H9 (cell line): ENCODE results near the gene KREMEN1. TPM values are rescaled to one million over a fixed set of nuclear protein-coding genes. Genes with fewer than 3 reads are reported as not detected.

Experiments
- DNase-seq: peaks from one replicate; pipeline ENCODE4 v3.0.0-alpha.2; 2017
- H2AFZ ChIP-seq: one replicate; pipeline ENCODE4 v1.6.1; 2013; ENCODE audit warnings: mild to moderate bottlenecking, low read length, control low read depth, moderate library complexity
- H2AK5ac ChIP-seq: 2 replicates; pipeline ENCODE4 v1.6.1; 2013; ENCODE audit warnings: low read length, control low read depth, mixed read lengths; ENCODE audit not compliant: insufficient read length
- H2BK120ac ChIP-seq: one replicate; pipeline ENCODE4 v1.6.1; 2013; ENCODE audit warnings: low read depth, mild to moderate bottlenecking, low read length, control low read depth, inconsistent platforms; ENCODE audit not compliant: poor library complexity, severe bottlenecking
- H2BK12ac ChIP-seq: 2 replicates; pipeline ENCODE4 v1.6.1; 2013; ENCODE audit warnings: low read length, control low read depth, mixed read lengths, low read depth; ENCODE audit not compliant: insufficient read length
- H2BK15ac ChIP-seq: 2 replicates; pipeline ENCODE4 v1.6.1; 2013; ENCODE audit warnings: low read depth, low read length, control low read depth
- H2BK20ac ChIP-seq: one replicate; pipeline ENCODE4 v1.6.1; 2013; ENCODE audit warnings: low read depth, mild to moderate bottlenecking, low read length, control low read depth, inconsistent platforms; ENCODE audit not compliant: poor library complexity, severe bottlenecking
- H2BK5ac ChIP-seq: 2 replicates; pipeline ENCODE4 v1.6.1; 2013; ENCODE audit warnings: low read length, control low read depth, mixed read lengths; ENCODE audit not compliant: insufficient read length
- H3K14ac ChIP-seq: 2 replicates; pipeline ENCODE4 v1.6.1; 2013; ENCODE audit warnings: low read length, control low read depth; ENCODE audit not compliant: insufficient read depth
- H3K18ac ChIP-seq: 2 replicates; pipeline ENCODE4 v1.6.1; 2013; ENCODE audit warnings: low read depth, mild to moderate bottlenecking, mixed read lengths, low read length, control low read depth; ENCODE audit not compliant: insufficient read length
- H3K23ac ChIP-seq: 2 replicates; pipeline ENCODE4 v1.6.1; 2013; ENCODE audit warnings: low read length, control low read depth, mixed read lengths, low read depth; ENCODE audit not compliant: insufficient read length
- H3K23me2 ChIP-seq: 2 replicates; pipeline ENCODE4 v1.6.1; 2013; ENCODE audit warnings: low read depth, mild to moderate bottlenecking, mixed read lengths, low read length, control low read depth; ENCODE audit not compliant: insufficient read length, poor library complexity, severe bottlenecking
- H3K27ac ChIP-seq: 2 replicates; pipeline ENCODE4 v1.5.1; 2013; ENCODE audit warnings: low read length, control low read depth, mixed read lengths, low read depth; ENCODE audit not compliant: insufficient read length
- H3K27me3 ChIP-seq: 2 replicates; pipeline ENCODE4 v1.6.1; 2013; ENCODE audit warnings: low read length, control low read depth, inconsistent platforms; ENCODE audit not compliant: insufficient read depth
- H3K4ac ChIP-seq: 2 replicates; pipeline ENCODE4 v1.6.1; 2013; ENCODE audit warnings: low read depth, mild to moderate bottlenecking, control low read depth, inconsistent platforms, low read length, moderate library complexity
- H3K4me1 ChIP-seq: 2 replicates; pipeline ENCODE4 v1.6.1; 2013; ENCODE audit warnings: low read length, control low read depth, inconsistent platforms; ENCODE audit not compliant: insufficient read depth
- H3K4me2 ChIP-seq: 2 replicates; pipeline ENCODE4 v1.6.1; 2013; ENCODE audit warnings: low read length, control low read depth, mixed read lengths; ENCODE audit not compliant: insufficient read length, insufficient read depth
- H3K56ac ChIP-seq: 2 replicates; pipeline ENCODE4 v1.6.1; 2013; ENCODE audit warnings: low read depth, mild to moderate bottlenecking, mixed read lengths, low read length, control low read depth; ENCODE audit not compliant: insufficient read length
- H3K79me1 ChIP-seq: 2 replicates; pipeline ENCODE4 v1.6.1; 2013; ENCODE audit warnings: low read depth, mild to moderate bottlenecking, moderate library complexity, low read length, control low read depth, inconsistent platforms; ENCODE audit not compliant: insufficient read depth, poor library complexity, severe bottlenecking
- H3K79me2 ChIP-seq: 2 replicates; pipeline ENCODE4 v1.6.1; 2013; ENCODE audit warnings: low read length, control low read depth, inconsistent platforms; ENCODE audit not compliant: insufficient read depth
- H3K9ac ChIP-seq: 2 replicates; pipeline ENCODE4 v1.6.1; 2013; ENCODE audit warnings: low read length, control low read depth, mixed read lengths; ENCODE audit not compliant: insufficient read length; ENCODE audit errors: extremely low read depth
- H3K9me3 ChIP-seq: one replicate; pipeline ENCODE4 v1.6.1; 2013; ENCODE audit warnings: low read depth, low read length, inconsistent platforms; ENCODE audit not compliant: control insufficient read depth
- H3T11ph ChIP-seq: one replicate; pipeline ENCODE4 v1.6.1; 2013; ENCODE audit warnings: mild to moderate bottlenecking, low read length, control low read depth, inconsistent platforms
- H4K20me1 ChIP-seq: one replicate; pipeline ENCODE4 v1.6.1; 2013; ENCODE audit not compliant: control insufficient read depth, insufficient read length, insufficient read depth
- H4K5ac ChIP-seq: 2 replicates; pipeline ENCODE4 v1.6.1; 2013; ENCODE audit warnings: low read depth, mild to moderate bottlenecking, mixed read lengths, low read length, control low read depth; ENCODE audit not compliant: insufficient read length
- H4K8ac ChIP-seq: replicated peaks from 2 replicates; pipeline ENCODE4 v1.6.1; 2013; ENCODE audit warnings: low read length, control low read depth, mixed read lengths, low read depth; ENCODE audit not compliant: insufficient read length
- H4K91ac ChIP-seq: 2 replicates; pipeline ENCODE4 v1.6.1; 2013; ENCODE audit warnings: low read depth, mild to moderate bottlenecking, moderate library complexity, mixed read lengths, low read length, control low read depth; ENCODE audit not compliant: insufficient read length
- H3K27ac Mint-ChIP-seq, 3 experiments: 2 replicates in 2 of 3; 3 replicates in 1 of 3; pipeline ENCODE4 v1.8.0; 2020 to 2021; ENCODE audit warnings: mixed read lengths in 3 of 3, mild to moderate bottlenecking in 1 of 3, moderate library complexity in 1 of 3
- H3K27me3 Mint-ChIP-seq: 2 replicates; pipeline ENCODE4 v1.8.0; 2021; ENCODE audit warnings: low read depth, mild to moderate bottlenecking, moderate library complexity, mixed read lengths
- H3K36me3 Mint-ChIP-seq, 3 experiments: 2 replicates in 2 of 3; 3 replicates in 1 of 3; pipeline ENCODE4 v1.8.0; 2020 to 2021; ENCODE audit warnings: low read depth in 3 of 3, mixed read lengths in 3 of 3; ENCODE audit not compliant: insufficient read depth in 1 of 3
- H3K4me1 Mint-ChIP-seq, 2 experiments: 2 replicates each; pipeline ENCODE4 v1.8.0; 2020; ENCODE audit warnings: mixed read lengths in 2 of 2
- H3K4me3 Mint-ChIP-seq, 2 experiments: 2 replicates in 1 of 2; 3 replicates in 1 of 2; pipeline ENCODE4 v1.8.0; 2020 to 2021; ENCODE audit warnings: mild to moderate bottlenecking in 2 of 2, mixed read lengths in 2 of 2, moderate library complexity in 1 of 2
- H3K9me3 Mint-ChIP-seq, 2 experiments: 2 replicates in 1 of 2; 3 replicates in 1 of 2; pipeline ENCODE4 v1.8.0; 2020; ENCODE audit warnings: mild to moderate bottlenecking in 2 of 2, mixed read lengths in 2 of 2, moderate library complexity in 1 of 2
- WGBS: extraction: QIAGEN DNeasy Blood & Tissue Kit; methylation state at CpG from one replicate; pipeline ENCODE4 v1.1.7; 2013; ENCODE audit warnings: missing lambda C conversion rate, low lambda C conversion rate, mixed read lengths; ENCODE audit not compliant: insufficient read length; ENCODE audit errors: extremely low coverage; 5-methylcytosine and 5-hydroxymethylcytosine counted together
- total RNA-seq: library from RNA; stranded (reverse); gene quantifications from 2 replicates; pipeline ENCODE4 v1.2.1, GENCODE V29; 2021
- TF ChIP-seq, protein P1 (sequence below): fragments of 200-600 bp; sonication (generic); conservative IDR thresholded peaks from 3 replicates; pipeline ENCODE4 v1.8.0; 2021; ENCODE audit warnings: antibody characterized with exemption, mild to moderate bottlenecking

The KREMEN1 gene
- total RNA-seq, 1 experiment from 2014 or later: 2.4 TPM

DNA sequence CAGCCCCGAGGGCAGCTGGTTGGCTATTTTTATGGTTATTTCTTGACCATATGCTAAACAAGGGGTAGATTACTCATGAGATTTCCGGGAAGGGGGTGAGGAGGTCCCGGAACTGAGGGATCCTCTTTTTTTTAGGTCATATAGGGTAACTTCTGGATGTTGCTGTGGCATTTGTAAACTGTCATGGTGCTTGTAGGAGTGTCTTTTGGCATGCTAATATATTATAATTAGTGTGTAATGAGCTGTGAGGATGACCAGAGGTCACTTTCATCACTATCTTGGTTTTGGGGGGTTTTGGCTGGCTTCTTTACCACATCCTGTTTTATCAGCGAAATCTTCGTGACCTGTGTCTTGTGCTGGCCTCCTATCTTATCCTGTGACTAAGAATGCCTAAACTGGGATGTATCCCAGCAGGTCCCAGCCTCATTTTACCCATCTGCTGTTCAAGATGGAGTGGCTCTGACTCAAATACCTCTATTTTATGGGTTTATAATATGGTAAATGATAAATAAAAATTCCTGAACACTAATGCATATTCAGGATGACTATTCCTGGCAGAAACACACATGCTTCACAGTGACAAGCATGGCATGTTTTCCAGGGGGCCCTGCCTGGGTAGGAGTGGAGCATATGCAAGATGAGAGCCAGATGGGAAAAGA lies 11.2 kb downstream of the KREMEN1 start:
- no peak overlapping the region for H3K56ac ChIP-seq
- no peaks in the 10 kb centered on the region for H3K79me2 ChIP-seq
- no peak overlapping the region for H3K4ac ChIP-seq
- no peak overlapping the region for H4K8ac ChIP-seq
- no peaks in the 10 kb centered on the region for H3K9me3 ChIP-seq
- no peaks in the 10 kb centered on the region for H3K27me3 Mint-ChIP-seq
- H3K27ac Mint-ChIP-seq: peak overlapping the region in 2 of 3 experiments; percentile 44 to 80; a peak in 4 of 7 replicates
- no peak overlapping the region for H3T11ph ChIP-seq
- H4K20me1 ChIP-seq: no peaks in the 10 kb centered on the region
- no peak overlapping the region; the same call in 1 of the 2 replicates for H3K14ac ChIP-seq
- H2BK15ac ChIP-seq: no peak overlapping the region
- H3K4me2 ChIP-seq: no peak overlapping the region
- H2BK12ac ChIP-seq: no peak overlapping the region
- H4K5ac ChIP-seq: no peak overlapping the region
- H2BK120ac ChIP-seq: no peak overlapping the region
- no peak overlapping the region for H2BK5ac ChIP-seq
- no peaks in the 10 kb centered on the region for H3K9me3 Mint-ChIP-seq
- peaks cover 23 to 27% of the 10 kb centered on the region in 2 experiments for H3K4me1 Mint-ChIP-seq
- no peaks in the 10 kb centered on the region for H3K79me1 ChIP-seq
- H4K91ac ChIP-seq: no peak overlapping the region
- no peak overlapping the region for H3K23ac ChIP-seq
- no peak for DNase-seq
- H3K27ac ChIP-seq: no peak overlapping the region
- H2BK20ac ChIP-seq: no peak overlapping the region
- H2AK5ac ChIP-seq: no peak overlapping the region
- TF ChIP-seq, protein P1, sequence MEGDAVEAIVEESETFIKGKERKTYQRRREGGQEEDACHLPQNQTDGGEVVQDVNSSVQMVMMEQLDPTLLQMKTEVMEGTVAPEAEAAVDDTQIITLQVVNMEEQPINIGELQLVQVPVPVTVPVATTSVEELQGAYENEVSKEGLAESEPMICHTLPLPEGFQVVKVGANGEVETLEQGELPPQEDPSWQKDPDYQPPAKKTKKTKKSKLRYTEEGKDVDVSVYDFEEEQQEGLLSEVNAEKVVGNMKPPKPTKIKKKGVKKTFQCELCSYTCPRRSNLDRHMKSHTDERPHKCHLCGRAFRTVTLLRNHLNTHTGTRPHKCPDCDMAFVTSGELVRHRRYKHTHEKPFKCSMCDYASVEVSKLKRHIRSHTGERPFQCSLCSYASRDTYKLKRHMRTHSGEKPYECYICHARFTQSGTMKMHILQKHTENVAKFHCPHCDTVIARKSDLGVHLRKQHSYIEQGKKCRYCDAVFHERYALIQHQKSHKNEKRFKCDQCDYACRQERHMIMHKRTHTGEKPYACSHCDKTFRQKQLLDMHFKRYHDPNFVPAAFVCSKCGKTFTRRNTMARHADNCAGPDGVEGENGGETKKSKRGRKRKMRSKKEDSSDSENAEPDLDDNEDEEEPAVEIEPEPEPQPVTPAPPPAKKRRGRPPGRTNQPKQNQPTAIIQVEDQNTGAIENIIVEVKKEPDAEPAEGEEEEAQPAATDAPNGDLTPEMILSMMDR: no peak
- no peaks in the 10 kb centered on the region for H3K27me3 ChIP-seq
- no peaks in the 10 kb centered on the region for H3K23me2 ChIP-seq
- H2AFZ ChIP-seq: no peak overlapping the region
- WGBS: no CpG with 5 or more reads among the region's 5 CpGs
- H3K18ac ChIP-seq: no peak overlapping the region
- H3K9ac ChIP-seq: no peak overlapping the region
- no peak overlapping the region for H3K4me3 Mint-ChIP-seq
- no peaks in the 10 kb centered on the region for H3K36me3 Mint-ChIP-seq
- H3K4me1 ChIP-seq: peaks cover 6% of the 10 kb centered on the region
